HG03439 (cell line): ENCODE results near the gene COMT.
A peak's percentile ranks its signal among the peaks of the same experiment; 100 is the strongest.
"Not testable (repeated sequence)": the region's sequence is repeated elsewhere in the genome, so short reads cannot be mapped to it uniquely, and the experiment has no call there.

Experiments used
- ATAC-seq: cut with Tn5 transposase; IDR thresholded peaks from one replicate; pipeline ENCODE4 v1.9.1; 2021; ENCODE audit warnings: mild to moderate bottlenecking, moderate library complexity; ENCODE audit not compliant: unreplicated experiment

The COMT gene

GRCh38 chr22:19941365-19942082 lies at the start of gene COMT, which contains the start of gene TXNRD2:
COMT (plus strand) TSS chr22:19941772; CDS start chr22:19962527, 20,755 bp downstream.
TXNRD2 (minus strand) TSS chr22:19941818; CDS start chr22:19941803, 15 bp downstream.
- peak; percentile 57 for ATAC-seq

DNA sequence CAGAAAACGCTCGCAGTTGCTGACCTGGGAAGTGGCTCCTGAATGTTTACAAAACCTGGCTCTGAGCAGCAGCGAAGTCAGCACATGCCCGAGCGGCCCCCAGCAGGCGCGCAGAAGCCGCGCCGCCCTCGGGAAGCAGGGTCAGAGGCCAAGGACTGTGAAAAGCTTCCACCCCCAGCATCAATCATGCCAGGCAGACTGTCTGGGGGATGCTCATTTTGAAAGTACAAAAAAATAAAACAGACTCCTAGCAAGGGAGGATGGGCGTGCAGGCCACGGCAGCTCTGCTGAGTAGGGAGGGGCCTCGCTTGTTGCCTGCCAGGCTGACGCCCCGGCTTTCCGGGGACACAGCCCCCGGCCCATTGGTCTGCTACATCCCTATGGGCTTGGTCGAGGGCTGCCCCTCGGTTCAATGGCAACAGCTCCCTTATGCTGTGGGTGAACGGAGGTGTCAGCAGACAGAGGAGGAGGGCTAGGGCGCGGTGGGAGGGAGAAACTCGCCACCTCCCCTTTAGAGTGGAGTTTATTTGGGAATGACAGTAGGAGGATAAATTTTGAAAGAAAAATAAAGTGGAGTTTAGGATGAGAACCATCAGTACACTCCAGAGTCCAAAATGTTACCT lies 49.2 kb upstream of the COMT start:
- ATAC-seq = no peak

GRCh38 chr22:19892925-19893324 lies 48.6 kb upstream of the COMT start:
- ATAC-seq = no peak

GRCh38 chr22:19893363-19893762 lies 48.2 kb upstream of the COMT start:
- ATAC-seq = no peak

DNA sequence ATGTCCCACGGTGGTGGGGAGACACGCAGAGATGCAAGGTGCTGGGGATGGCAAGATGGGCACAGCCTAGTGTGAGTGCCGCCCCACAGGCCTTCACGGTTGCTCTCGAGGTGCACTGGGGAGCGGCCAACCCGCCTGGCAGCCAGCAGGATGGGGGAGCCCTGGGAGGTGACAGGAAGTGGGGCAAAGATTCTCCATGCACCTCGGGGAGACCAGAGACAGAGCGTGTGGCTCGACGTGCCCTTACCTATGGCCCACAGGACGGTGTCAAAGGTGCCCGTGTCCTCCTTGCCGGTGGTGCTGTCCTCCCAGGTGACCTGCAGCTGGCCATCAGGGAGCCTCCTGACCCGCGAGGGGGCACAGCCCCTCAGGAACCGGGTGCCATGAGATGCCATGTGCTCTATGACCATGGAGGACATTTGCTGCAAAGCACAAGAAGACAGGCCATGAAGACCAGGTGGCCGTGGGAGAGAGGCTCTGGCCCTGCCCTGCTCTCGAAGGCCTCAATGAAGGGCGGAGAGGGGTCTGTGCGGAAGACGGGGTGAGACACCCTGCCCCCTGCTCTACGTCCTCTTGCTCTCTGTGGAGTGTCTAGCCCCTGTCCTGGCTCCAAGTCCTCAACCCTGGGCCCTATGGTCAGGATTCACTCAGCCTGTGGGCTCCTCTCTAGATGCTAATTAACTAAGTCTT lies 46.3 kb upstream of the COMT start:
- ATAC-seq = no peak

- ATAC-seq = no peak
Observed at GRCh38 chr22:19896665-19897355, 44.8 kb upstream of the COMT start.

- no peak for ATAC-seq
Observed at GRCh38 chr22:19897726-19898125, 43.8 kb upstream of the COMT start.

DNA sequence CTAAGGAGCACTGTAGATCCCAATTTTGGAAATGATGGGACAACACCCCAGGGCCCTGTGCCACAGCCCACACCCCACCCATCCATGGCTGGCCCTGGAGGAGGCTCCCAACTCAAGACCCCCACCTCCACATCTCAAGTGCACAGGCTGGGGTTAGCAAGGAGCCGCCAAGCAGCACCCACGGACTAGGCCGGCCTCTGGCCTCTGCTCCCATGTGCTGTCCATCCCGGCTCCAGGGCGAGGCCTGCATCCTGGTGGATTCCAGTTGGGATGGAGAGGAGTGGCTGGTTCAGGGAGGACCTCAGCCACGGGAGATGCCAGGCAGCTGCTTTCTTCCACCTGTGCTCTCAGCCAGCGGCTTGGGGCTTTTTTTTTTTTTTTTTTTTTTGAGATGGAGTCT lies 43.4 kb upstream of the COMT start:
- no peak for ATAC-seq

- no peak for ATAC-seq
Observed at GRCh38 chr22:19898831-19899567, 42.6 kb upstream of the COMT start.

GRCh38 chr22:19900707-19901436 lies 40.7 kb upstream of the COMT start:
- no peak for ATAC-seq

GRCh38 chr22:19901577-19902244 lies 39.9 kb upstream of the COMT start:
- no peak for ATAC-seq

- ATAC-seq = no peak
Observed at GRCh38 chr22:19902245-19902715, 39.3 kb upstream of the COMT start.

- ATAC-seq = no peak
Observed at GRCh38 chr22:19903031-19903430, 38.5 kb upstream of the COMT start.

GRCh38 chr22:19903513-19903912 lies 38.1 kb upstream of the COMT start:
- ATAC-seq = no peak

DNA sequence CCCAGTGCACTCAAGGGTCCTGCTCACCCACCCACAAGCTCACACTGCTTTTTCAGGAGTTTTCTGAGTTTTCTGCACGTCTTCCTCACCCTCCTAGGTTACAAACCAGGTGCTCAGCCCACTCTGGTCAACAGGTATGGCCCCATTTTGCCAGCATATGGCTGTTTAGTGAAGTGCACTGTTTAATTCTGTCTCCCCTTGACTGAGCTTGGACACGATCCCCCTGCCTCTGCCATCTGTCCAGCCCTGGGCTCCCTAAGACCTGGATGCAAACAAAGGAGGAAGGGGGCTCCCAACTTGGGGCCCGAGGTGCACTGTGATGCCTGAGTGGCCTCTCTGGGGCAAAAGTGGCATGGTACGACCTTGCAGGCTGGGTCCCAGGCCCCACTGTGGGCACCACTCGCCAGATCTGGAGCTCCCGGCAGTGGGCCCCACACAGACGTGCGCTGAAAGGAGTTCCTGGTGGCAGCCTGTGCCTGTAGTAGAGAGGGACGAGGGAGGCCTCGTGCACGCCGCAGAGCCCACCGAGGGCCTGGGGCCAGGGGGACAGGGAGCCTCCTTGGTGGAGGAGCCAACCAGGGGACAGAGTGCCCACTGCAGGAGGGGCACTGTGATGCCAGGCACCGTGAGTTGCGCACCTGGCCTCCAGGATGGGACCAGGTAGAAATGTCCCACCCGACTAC lies 37.3 kb upstream of the COMT start:
- ATAC-seq = no peak

DNA sequence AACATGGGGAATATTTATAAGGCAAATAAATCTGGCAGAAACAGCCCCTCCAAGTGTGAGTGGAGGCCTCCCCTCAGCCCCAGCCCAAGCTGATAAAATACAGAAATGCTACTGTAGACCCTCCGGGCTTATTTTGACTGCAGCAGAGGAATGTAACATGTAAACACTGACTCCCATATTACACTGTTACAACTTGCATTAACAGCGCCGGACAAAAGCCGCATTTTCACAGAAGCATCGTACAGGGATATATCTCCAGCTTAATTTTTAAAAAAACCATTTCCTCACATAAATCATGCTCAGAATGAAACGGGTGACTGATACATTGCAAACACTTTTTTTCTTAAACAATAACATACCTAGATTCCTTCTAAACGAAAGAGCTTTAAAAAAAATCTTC lies 36.6 kb upstream of the COMT start:
- no peak for ATAC-seq

DNA sequence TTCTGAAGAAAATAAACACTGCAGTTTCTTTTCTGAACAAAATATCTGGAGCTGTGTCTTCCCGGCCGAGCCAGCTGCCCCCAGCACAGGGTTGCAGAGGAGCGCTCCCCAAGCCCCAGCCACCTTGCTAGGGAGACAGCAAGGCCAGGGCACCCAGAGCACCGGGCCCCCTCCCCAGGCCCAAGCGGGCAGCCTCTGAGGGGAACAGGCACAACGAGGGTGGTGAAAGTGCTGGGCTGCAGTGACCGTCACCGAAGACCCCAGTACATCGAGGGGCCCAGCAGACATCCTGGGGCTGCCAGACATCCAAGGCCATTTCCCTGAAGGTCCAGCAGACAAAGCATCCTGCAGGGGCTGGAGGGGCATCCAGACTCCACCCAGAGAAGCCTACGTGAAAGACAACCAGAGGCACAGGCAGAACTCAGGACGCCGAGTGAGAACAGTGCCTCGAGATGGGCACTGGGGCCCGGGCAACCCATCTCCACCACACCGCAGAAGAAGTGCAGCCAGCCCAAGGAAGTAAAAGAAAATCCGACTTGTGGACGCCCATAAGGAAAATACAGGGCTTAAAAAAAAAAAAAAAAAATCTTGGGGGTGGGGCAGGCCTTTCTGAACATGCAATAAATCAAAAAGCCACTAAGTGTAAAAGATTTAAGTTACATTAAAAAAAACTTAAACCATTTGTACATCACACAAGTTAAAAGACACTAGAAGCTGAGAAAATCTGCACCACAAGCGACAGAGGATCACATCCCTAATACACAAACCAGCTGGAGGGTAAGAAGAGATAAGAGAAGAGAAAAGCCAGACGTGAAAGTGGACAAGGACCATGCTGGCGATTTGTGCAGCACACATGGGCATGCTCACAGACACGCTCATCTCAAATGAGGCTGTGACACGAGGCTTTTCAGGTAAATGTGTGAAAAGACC lies 36.0 kb upstream of the COMT start:
- no peak for ATAC-seq

DNA sequence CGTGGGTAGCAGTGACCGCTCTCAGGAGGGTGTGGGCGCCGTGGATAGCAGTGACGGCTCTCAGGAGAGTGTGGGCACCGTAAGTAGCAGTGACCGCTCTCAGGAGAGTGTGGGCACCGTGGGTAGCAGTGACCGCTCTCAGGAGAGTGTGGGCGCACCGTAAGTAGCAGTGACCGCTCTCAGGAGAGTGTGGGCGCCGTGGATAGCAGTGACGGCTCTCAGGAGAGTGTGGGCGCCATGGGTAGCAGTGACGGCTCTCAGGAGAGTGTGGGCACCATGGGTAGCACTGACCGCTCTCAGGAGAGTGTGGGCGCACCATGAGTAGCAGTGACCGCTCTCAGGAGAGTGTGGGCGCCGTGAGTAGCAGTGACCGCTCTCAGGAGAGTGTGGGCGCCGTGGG lies 34.7 kb upstream of the COMT start:
- ATAC-seq = not testable (repeated sequence)
